A673 (cell line): ENCODE results near the gene UBN2. TPM values are rescaled to one million over a fixed set of nuclear protein-coding genes. Genes with fewer than 3 reads are reported as not detected.
"Not testable (repeated sequence)": the region's sequence is repeated elsewhere in the genome, so short reads cannot be mapped to it uniquely, and the experiment has no call there.

Experiments used
- BruUV-seq: library from RNA; stranded (reverse); fragments of 400-500 nt; replicated peaks from 2 replicates; lab custom pipeline; 2021; lab: Mats Ljungman, UMichigan
- CTCF ChIA-PET: fragments of 300-600 bp; sonication (Branson Sonifier 250); formaldehyde crosslinking; loops from one replicate; lab custom pipeline; 2022; ENCODE audit warnings: antibody characterized with exemption; lab: Charles Lee
- POLR2A ChIA-PET: fragments of 300-600 bp; sonication (Branson Sonifier 250); formaldehyde crosslinking; loops from one replicate; lab custom pipeline; 2022; ENCODE audit warnings: antibody characterized with exemption; ENCODE audit not compliant: low non-redundant PET; lab: Charles Lee
- DNase-seq: peaks from one replicate; pipeline ENCODE4 v3.0.0-alpha.2; 2015; ENCODE audit warnings: low spot score
- H3K27ac ChIP-seq: fragments of 200-600 bp; sonication (generic); 2 replicates; pipeline ENCODE4 v1.5.1; 2016; ENCODE audit warnings: mixed run types, low read depth, mild to moderate bottlenecking, mixed read lengths, antibody characterized with exemption, low read length; ENCODE audit not compliant: poor library complexity, severe bottlenecking
- H3K27me3 ChIP-seq: fragments of 200-600 bp; sonication (generic); replicated peaks from 2 replicates; pipeline ENCODE4 v1.6.1; 2017; ENCODE audit warnings: mixed run types, low read depth, mild to moderate bottlenecking, mixed read lengths, antibody characterized with exemption, low read length; ENCODE audit not compliant: insufficient read depth, poor library complexity
- H3K36me3 ChIP-seq: fragments of 200-600 bp; sonication (generic); 2 replicates; pipeline ENCODE4 v1.6.1; 2016; ENCODE audit warnings: mixed run types, mild to moderate bottlenecking, mixed read lengths, antibody characterized with exemption, low read length; ENCODE audit not compliant: insufficient read depth, poor library complexity, severe bottlenecking
- H3K4me1 ChIP-seq: fragments of 200-600 bp; sonication (generic); 2 replicates; pipeline ENCODE4 v1.6.1; 2017; ENCODE audit warnings: mixed run types, mild to moderate bottlenecking, mixed read lengths, antibody characterized with exemption, low read length; ENCODE audit not compliant: insufficient read depth, poor library complexity, severe bottlenecking
- H3K4me3 ChIP-seq: fragments of 200-600 bp; sonication (generic); 2 replicates; pipeline ENCODE4 v1.5.1; 2016; ENCODE audit warnings: low read depth, mixed run types, mild to moderate bottlenecking, mixed read lengths, low read length; ENCODE audit not compliant: poor library complexity, severe bottlenecking
- H3K9me3 ChIP-seq: fragments of 200-600 bp; sonication (generic); 2 replicates; pipeline ENCODE4 v1.6.1; 2016; ENCODE audit warnings: mixed run types, low read depth, mild to moderate bottlenecking, mixed read lengths, antibody characterized with exemption, low read length; ENCODE audit not compliant: poor library complexity, severe bottlenecking
- CTCF ChIP-seq: fragments of 300-800, 200-600 bp; sonication (generic); conservative IDR thresholded peaks from 2 replicates; pipeline ENCODE4 v1.5.1; 2017; ENCODE audit warnings: low read depth, mild to moderate bottlenecking, antibody characterized with exemption, low read length, moderate library complexity, mixed read lengths
- EZH2 ChIP-seq: fragments of 200-600 bp; sonication (generic); IDR thresholded peaks from 2 replicates; pipeline ENCODE4 v1.6.1; 2017; ENCODE audit warnings: borderline replicate concordance, low read depth, mild to moderate bottlenecking, mixed read lengths, antibody characterized with exemption, low read length; ENCODE audit not compliant: poor library complexity, severe bottlenecking
- intact Hi-C: fragments of 100-400 bp; cut with micrococcal nuclease; formaldehyde crosslinking; loops from one replicate; pipeline ENCODE4 v1.10.0; 2022; ENCODE audit not compliant: unreplicated experiment
- total RNA-seq: library from RNA; stranded (reverse); gene quantifications from 2 replicates; pipeline ENCODE4 v1.2.3, GENCODE V29; 2021

Gene UBN2
- total RNA-seq, 1 experiment from 2014 or later = 14.5 TPM

DNA sequence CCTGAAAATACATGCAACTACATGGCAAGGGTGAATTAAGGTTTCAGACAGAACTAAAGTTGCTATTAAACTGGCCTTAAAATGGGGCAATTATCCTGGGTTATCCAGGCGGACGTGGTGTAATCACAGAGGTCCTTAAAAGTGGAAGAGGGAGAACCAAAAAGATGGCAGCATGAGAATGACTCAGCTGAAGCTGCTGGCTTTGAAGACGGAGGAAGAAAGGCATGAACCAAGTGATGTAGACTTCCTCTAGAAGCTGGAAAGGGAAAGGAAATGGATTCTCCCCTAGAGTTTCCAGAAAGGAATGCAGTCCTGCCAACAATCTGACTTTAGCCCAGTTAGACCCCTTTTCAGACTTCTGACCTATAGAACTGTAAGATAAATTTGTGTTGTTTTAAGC is 27.0 kb upstream of the UBN2 start:
- Histone ChIP-seq H3K27me3 (no peaks in the 10 kb centered on the region), H3K36me3 (no peaks in the 10 kb centered on the region), H3K4me1 (no peaks in the 10 kb centered on the region), H3K4me3 (no peak overlapping the region), H3K27ac (no peak overlapping the region), H3K9me3 (peaks cover 12% of the 10 kb centered on the region)
- TF ChIP-seq EZH2 (no peak), CTCF (no peak)
- ChIA-PET CTCF (no interaction called here), POLR2A (no interaction called here)
- BruUV-seq = no TSS peak
- intact Hi-C loops = no loop called here
- no peak for DNase-seq

DNA sequence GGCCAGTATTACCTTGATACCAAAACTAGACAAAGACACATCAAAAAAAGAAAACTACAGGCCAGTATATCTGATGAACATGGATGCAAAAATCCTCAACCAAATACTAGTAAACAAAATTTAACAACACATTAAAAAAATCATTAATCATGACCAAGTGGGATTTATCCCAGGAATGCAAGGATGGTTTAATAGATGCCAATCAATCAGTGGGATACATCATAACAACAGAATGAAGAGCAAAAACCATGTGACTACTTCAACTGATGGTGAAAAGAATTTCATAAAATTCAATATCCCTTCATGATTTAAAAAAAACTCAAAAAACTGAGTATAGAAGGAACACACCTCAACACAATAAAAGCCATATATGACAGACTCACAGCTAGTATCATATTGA is 25.2 kb upstream of the UBN2 start:
- Histone ChIP-seq H3K36me3 (no peaks in the 10 kb centered on the region), H3K9me3 (peaks cover 12% of the 10 kb centered on the region), H3K27ac (no peak overlapping the region), H3K4me1 (no peaks in the 10 kb centered on the region), H3K27me3 (peaks cover 5% of the 10 kb centered on the region), H3K4me3 (no peak overlapping the region)
- intact Hi-C loops = no loop called here
- no peak for TF ChIP-seq EZH2
- no peak for TF ChIP-seq CTCF
- no TSS peak for BruUV-seq
- POLR2A ChIA-PET = no interaction called here
- CTCF ChIA-PET = no interaction called here
- no peak for DNase-seq

- no peak for DNase-seq
- Histone ChIP-seq H3K9me3 (peaks cover under 1% of the 10 kb centered on the region), H3K27ac (no peak overlapping the region), H3K36me3 (no peaks in the 10 kb centered on the region), H3K4me1 (no peaks in the 10 kb centered on the region), H3K4me3 (no peak overlapping the region), H3K27me3 (peaks cover 13% of the 10 kb centered on the region)
- CTCF ChIA-PET = no interaction called here
- TF ChIP-seq EZH2 (no peak), CTCF (no peak)
- POLR2A ChIA-PET = no interaction called here
- intact Hi-C loops = no loop called here
- BruUV-seq = no TSS peak
Measured at GRCh38 chr7:139212133-139212532, 18.9 kb upstream of the UBN2 start.

- H3K4me1 ChIP-seq, DNase-seq, BruUV-seq, H3K9me3 ChIP-seq, H3K4me3 ChIP-seq, CTCF ChIA-PET, intact Hi-C loops, POLR2A ChIA-PET, H3K27ac ChIP-seq, H3K36me3 ChIP-seq: not testable (repeated sequence)
- peaks cover 13% of the 10 kb centered on the region for H3K27me3 ChIP-seq
Measured at GRCh38 chr7:139213489-139213888, 17.5 kb upstream of the UBN2 start.
